ENCODE data around the gene TRMT61A. TPM values are rescaled to one million over a fixed set of nuclear protein-coding genes. Genes with fewer than 3 reads are reported as not detected.
A peak's percentile ranks its signal among the peaks of the same experiment; 100 is the strongest.

The TRMT61A gene
- total and polyA plus RNA-seq, 9 of the 15 experiments (the other 6 are each of a cell fraction or from before 2014, with no cell fraction given): 0.10 to 24.8 (median 5.1) TPM

DNA sequence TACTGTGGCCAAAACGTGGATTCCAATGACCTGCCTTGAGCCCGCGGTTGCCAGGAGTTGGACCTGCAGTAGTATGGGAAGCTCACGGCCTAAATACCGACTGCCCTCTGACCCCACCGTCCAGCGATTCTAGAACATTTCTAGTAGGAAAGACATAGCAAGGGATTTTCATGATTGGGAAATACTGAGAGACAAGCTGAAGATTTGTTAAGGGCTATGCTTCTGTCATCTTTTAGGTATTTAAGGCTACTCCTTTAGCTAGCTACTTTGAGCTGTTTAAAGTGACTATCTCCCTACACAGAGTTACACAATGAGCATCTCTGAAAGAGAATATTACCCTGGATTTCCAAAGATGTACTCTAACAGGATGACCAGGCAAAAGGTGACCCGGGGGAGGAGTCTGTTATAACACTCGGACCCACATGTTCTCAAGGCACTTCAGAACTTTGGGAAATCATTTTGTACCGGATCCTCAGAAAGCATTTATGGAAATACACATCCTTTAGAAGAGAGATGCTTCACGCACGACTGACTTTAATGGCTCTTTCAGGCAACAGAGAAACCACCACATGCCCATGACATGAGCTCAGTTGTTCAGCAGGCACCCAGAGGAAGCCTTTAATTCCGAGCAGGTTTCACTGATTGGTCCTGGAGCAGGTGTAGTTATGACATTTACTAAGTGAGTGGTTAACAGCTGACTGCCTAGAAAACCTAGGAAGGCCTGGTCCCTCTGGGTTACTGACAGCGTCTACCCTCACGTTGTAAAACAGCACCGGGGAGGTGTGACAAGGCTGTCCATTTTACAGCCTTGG, 29.3 kb downstream of the TRMT61A start:
- BruUV-seq (replicated peaks): no TSS peak
- Histone ChIP-seq H3K36me3 (ENCODE audit: control insufficient read depth, insufficient read depth, low read length) (peaks cover 37% of the 10 kb centered on the region), H3K27ac (ENCODE audit: extremely low read depth, low read depth, low read length) (no peak overlapping the region), H3K27me3 (ENCODE audit: control insufficient read depth in 2 of 2, insufficient read depth in 2 of 2, low read length in 2 of 2) (no peaks in the 10 kb centered on the region), H3K4me1 (replicated peaks in 1 of 2; ENCODE audit: control insufficient read depth in 2 of 2, insufficient read depth in 2 of 2, low read length in 2 of 2) (peaks cover 6 to 21% of the 10 kb centered on the region in 2 experiments; a peak in 4 of 5 replicates), H3K4me3 (no peak overlapping the region), H4K20me1 (replicated peaks; ENCODE audit: control insufficient read depth, insufficient read depth, low read length) (peaks cover 20% of the 10 kb centered on the region; the same call in 1 of the 2 replicates), H3K9me1 (ENCODE audit: control insufficient read depth, insufficient read depth, low read length) (no peaks in the 10 kb centered on the region), H2AFZ (ENCODE audit: low read depth, low read length) (no peak overlapping the region), H3K4me2 (ENCODE audit: insufficient read depth, low read length) (no peak overlapping the region), H3K79me2 (ENCODE audit: control insufficient read depth, insufficient read depth, low read length) (peaks cover 47% of the 10 kb centered on the region), H3K9me3 (replicated peaks; ENCODE audit: control insufficient read depth, insufficient read depth, low read depth, low read length) (no peaks in the 10 kb centered on the region), H3K9ac (ENCODE audit: insufficient read depth in 1 of 2, low read depth in 2 of 2, low read length in 2 of 2) (no peak overlapping the region)
- no peak for ATAC-seq
- in situ Hi-C loops (cut with MboI) (no loop called here), intact Hi-C loops (cut with micrococcal nuclease) (no loop called here)
- TF ChIP-seq POLR2AphosphoS2 (IDR thresholded peaks at IDR 0.05; ENCODE audit: low read length) (no peak), SMAD1 (IDR thresholded peaks at IDR 0.05; ENCODE audit: low read depth, low read length, partially characterized antibody) (no peak), ZNF444 (CRISPR knock-in tag; IDR thresholded peaks at IDR 0.05) (no peak), ETV6 (IDR thresholded peaks at IDR 0.05; ENCODE audit: borderline replicate concordance in 1 of 2, low read depth in 2 of 2, low read length in 1 of 2) (no peak), ETV6 (CRISPR knock-in tag; IDR thresholded peaks at IDR 0.05; ENCODE audit: borderline replicate concordance) (no peak), CEBPB (tag; IDR thresholded peaks at IDR 0.05) (peak; percentile 20; the same call in 1 of the 2 replicates)
- TF ChIP-seq, protein P1, sequence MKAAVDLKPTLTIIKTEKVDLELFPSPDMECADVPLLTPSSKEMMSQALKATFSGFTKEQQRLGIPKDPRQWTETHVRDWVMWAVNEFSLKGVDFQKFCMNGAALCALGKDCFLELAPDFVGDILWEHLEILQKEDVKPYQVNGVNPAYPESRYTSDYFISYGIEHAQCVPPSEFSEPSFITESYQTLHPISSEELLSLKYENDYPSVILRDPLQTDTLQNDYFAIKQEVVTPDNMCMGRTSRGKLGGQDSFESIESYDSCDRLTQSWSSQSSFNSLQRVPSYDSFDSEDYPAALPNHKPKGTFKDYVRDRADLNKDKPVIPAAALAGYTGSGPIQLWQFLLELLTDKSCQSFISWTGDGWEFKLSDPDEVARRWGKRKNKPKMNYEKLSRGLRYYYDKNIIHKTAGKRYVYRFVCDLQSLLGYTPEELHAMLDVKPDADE (conservative IDR thresholded peaks at IDR 0.05; ENCODE audit: control insufficient read depth, low read depth, low read length): no peak
- CTCF ChIA-PET (ENCODE audit: low intra/inter-chr PET ratio): interaction anchor here (0.6 kb wide), 1 partner anchor 365 kb away, joined by 4 read pairs; no protein-coding TSS in a partner anchor
- FAIRE-seq: no peak
- WGBS (ENCODE audit: insufficient coverage, low coverage, missing lambda C conversion rate): 79% methylated on average over 16 of the region's 16 CpGs
- no peak for DNase-seq (ENCODE audit: extremely low read depth in 1 of 4, low spot score in 3 of 4)
- POLR2A ChIA-PET: interaction anchor here (1.0 to 1.4 kb wide), 3 partner anchors 12 to 22 kb away, joined by 3 to 5 read pairs (median 3); no protein-coding TSS in a partner anchor

Data from K562 (cell line).